ENCODE results near the gene IGF2BP1. TPM values are rescaled to one million over a fixed set of nuclear protein-coding genes. Genes with fewer than 3 reads are reported as not detected.

Gene IGF2BP1
- total RNA-seq, 1 donor from 2014 or later = 260 TPM

- peaks cover 1% of the 10 kb centered on the region for H3K9me3 Mint-ChIP-seq (ENCODE audit: unreplicated experiment)
- no peak for DNase-seq
- peaks cover 2% of the 10 kb centered on the region for H3K27me3 Mint-ChIP-seq (ENCODE audit: unreplicated experiment)
- H3K4me3 Mint-ChIP-seq (ENCODE audit: unreplicated experiment) = no peak overlapping the region
- peaks cover 30% of the 10 kb centered on the region for H3K4me1 Mint-ChIP-seq (ENCODE audit: low read depth, unreplicated experiment)
- no peaks in the 10 kb centered on the region for H3K36me3 Mint-ChIP-seq (ENCODE audit: unreplicated experiment)
- no peak for TF ChIP-seq CTCF (IDR thresholded peaks at IDR 0.05; ENCODE audit: partially characterized antibody, unreplicated experiment)
- no peak overlapping the region for H3K27ac Mint-ChIP-seq (ENCODE audit: unreplicated experiment)
Observed at GRCh38 chr17:49018748-49019147, 21.6 kb downstream of the IGF2BP1 start.

DNA sequence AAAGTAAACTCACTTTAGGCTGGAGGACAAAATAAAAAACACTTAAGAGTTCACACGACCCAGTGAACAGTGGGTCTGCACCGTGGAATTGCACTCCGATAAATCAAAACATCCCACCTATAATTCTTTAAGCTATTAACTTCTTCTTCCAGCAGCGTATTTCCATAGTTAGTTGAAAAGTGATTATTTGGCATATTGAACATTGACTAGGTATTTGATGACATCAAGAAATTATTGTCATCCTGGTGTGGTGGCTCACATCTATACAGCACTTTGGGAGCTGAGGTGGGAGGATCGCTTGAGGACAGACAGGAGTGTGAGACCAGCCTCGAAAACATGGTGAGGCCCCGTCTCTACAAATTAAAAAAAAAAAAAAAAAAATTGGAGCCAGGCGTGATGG lies 23.4 kb downstream of the IGF2BP1 start:
- Mint-ChIP-seq H3K27me3 (ENCODE audit: unreplicated experiment) (peaks cover 2% of the 10 kb centered on the region), H3K9me3 (ENCODE audit: unreplicated experiment) (peaks cover 3% of the 10 kb centered on the region), H3K4me3 (ENCODE audit: unreplicated experiment) (no peak overlapping the region), H3K27ac (ENCODE audit: unreplicated experiment) (no peak overlapping the region), H3K4me1 (ENCODE audit: low read depth, unreplicated experiment) (peaks cover 22% of the 10 kb centered on the region), H3K36me3 (ENCODE audit: unreplicated experiment) (no peaks in the 10 kb centered on the region)
- no peak for DNase-seq
- TF ChIP-seq CTCF (IDR thresholded peaks at IDR 0.05; ENCODE audit: partially characterized antibody, unreplicated experiment) = no peak

DNA sequence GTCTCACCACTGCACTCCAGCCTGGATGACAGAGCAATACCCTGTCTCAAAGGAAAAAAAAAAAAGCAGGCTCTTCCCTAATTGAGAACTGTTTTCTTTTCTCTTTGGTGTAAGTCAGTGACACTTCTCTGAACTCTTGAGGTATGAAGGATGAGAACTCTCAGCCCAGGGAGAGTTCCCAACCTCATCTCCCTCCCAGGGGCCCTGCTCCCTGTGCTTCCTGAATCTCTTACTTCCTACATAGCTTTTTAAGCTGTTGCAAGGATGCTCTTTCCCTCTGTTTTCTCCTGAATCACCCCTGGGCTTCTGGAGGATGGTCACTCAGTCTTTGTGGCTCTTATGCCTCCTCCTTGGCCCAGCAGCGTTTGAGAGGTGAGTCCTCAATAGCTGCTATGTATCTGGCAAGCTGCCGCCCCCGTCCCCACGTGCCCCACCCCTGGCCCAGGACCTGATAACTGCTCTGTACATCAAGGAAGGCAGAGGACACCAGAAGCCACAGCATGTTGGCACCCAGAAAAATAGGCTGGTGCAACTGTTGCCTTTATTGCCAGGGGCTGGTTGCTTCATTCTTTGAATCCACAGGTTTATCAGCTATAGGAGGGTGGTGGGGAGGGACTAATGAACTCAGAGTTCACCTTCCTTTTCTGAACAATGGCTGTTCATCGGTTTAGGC lies 24.0 kb downstream of the IGF2BP1 start:
- H3K9me3 Mint-ChIP-seq (ENCODE audit: unreplicated experiment) = peaks cover 3% of the 10 kb centered on the region
- H3K27ac Mint-ChIP-seq (ENCODE audit: unreplicated experiment) = peak overlapping the region; percentile 29
- H3K4me1 Mint-ChIP-seq (ENCODE audit: low read depth, unreplicated experiment) = peaks cover 17% of the 10 kb centered on the region
- no peaks in the 10 kb centered on the region for H3K36me3 Mint-ChIP-seq (ENCODE audit: unreplicated experiment)
- TF ChIP-seq CTCF (IDR thresholded peaks at IDR 0.05; ENCODE audit: partially characterized antibody, unreplicated experiment) = no peak
- DNase-seq = no peak
- peaks cover 2% of the 10 kb centered on the region for H3K27me3 Mint-ChIP-seq (ENCODE audit: unreplicated experiment)
- H3K4me3 Mint-ChIP-seq (ENCODE audit: unreplicated experiment) = peak overlapping the region; percentile 9

DNA sequence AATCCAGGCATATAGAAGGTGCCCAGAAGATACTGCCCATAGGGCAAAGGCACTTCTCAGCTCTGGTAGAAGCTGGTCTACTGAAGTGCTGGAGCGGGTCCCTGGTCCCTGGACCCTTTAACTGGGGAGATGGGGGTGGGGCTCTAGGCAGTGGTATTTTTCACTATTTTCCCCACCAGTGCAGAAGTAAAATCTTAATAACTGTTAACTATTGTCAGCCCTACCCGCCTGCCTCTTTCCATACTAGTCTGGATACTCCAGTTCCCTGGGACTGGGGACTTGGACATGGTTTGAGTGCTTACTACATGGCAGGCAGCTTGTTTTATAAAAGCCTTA lies 24.6 kb downstream of the IGF2BP1 start:
- no peaks in the 10 kb centered on the region for H3K36me3 Mint-ChIP-seq (ENCODE audit: unreplicated experiment)
- peaks cover 14% of the 10 kb centered on the region for H3K4me1 Mint-ChIP-seq (ENCODE audit: low read depth, unreplicated experiment)
- peak overlapping the region; percentile 17 for H3K27ac Mint-ChIP-seq (ENCODE audit: unreplicated experiment)
- no peak for DNase-seq
- TF ChIP-seq CTCF (IDR thresholded peaks at IDR 0.05; ENCODE audit: partially characterized antibody, unreplicated experiment) = no peak
- H3K9me3 Mint-ChIP-seq (ENCODE audit: unreplicated experiment) = peaks cover 3% of the 10 kb centered on the region
- H3K27me3 Mint-ChIP-seq (ENCODE audit: unreplicated experiment) = peaks cover 4% of the 10 kb centered on the region
- no peak overlapping the region for H3K4me3 Mint-ChIP-seq (ENCODE audit: unreplicated experiment)

GRCh38 chr17:49022391-49022941 lies 25.3 kb downstream of the IGF2BP1 start:
- Mint-ChIP-seq H3K27me3 (ENCODE audit: unreplicated experiment) (peaks cover 4% of the 10 kb centered on the region), H3K9me3 (ENCODE audit: unreplicated experiment) (peaks cover 3% of the 10 kb centered on the region), H3K4me3 (ENCODE audit: unreplicated experiment) (no peak overlapping the region), H3K4me1 (ENCODE audit: low read depth, unreplicated experiment) (peaks cover 14% of the 10 kb centered on the region), H3K36me3 (ENCODE audit: unreplicated experiment) (no peaks in the 10 kb centered on the region), H3K27ac (ENCODE audit: unreplicated experiment) (no peak overlapping the region)
- no peak for DNase-seq
- TF ChIP-seq CTCF (IDR thresholded peaks at IDR 0.05; ENCODE audit: partially characterized antibody, unreplicated experiment) = no peak
